Caki2 (cell line): ENCODE measurements around the gene ZNF407. TPM values are rescaled to one million over a fixed set of nuclear protein-coding genes. Genes with fewer than 3 reads are reported as not detected.

Experiments
- DNase-seq: peaks from one replicate; pipeline ENCODE4 v3.0.0-alpha.2; 2015; ENCODE audit warnings: low read depth
- in situ Hi-C: cut with HindIII; loops from 2 replicates; pipeline ENCODE4 v1.10.0; 2016; ENCODE audit warnings: low sequenced_read_pairs, low pct_unique_long_range_greater_than_20kb, mixed read lengths
- total RNA-seq: library from RNA; depleted of rRNA; stranded (reverse); fragments of >200 nt; shearing (Covaris generic); gene quantifications from 2 replicates; pipeline ENCODE4 v1.2.3, GENCODE V29; 2014; ENCODE audit warnings: low replicate concordance

Gene ZNF407
- total RNA-seq, 1 experiment from 2014 or later: 1.3 TPM

- no peak for DNase-seq
- in situ Hi-C loops: no loop called here
These were observed 418.5 kb downstream of the ZNF407 start for GRCh38 chr18:75016025-75016717.

DNA sequence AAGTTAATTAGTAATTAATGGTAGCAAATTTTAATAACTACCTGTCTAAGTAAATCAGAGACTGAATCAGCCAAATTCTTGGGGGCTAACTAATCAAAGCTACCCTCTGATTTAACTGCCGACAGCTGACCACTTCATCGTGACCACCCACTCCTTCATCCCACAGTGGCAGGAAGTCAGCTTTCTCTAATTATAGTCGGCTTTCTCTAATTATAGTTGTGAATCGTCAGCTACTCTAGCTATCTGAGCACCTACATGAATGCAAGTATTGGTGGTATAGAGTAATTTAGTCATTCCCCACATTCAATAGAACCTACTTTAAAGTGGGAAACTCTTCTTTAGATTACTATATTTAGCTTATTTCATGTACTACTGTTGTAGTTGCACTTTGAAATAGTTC, 425.8 kb downstream of the ZNF407 start:
- DNase-seq: no peak
- in situ Hi-C loops: no loop called here

GRCh38 chr18:75024871-75025270, 427.2 kb downstream of the ZNF407 start:
- DNase-seq: no peak
- in situ Hi-C loops: no loop called here

GRCh38 chr18:75025573-75025972, 427.9 kb downstream of the ZNF407 start:
- DNase-seq: no peak
- in situ Hi-C loops: no loop called here

DNA sequence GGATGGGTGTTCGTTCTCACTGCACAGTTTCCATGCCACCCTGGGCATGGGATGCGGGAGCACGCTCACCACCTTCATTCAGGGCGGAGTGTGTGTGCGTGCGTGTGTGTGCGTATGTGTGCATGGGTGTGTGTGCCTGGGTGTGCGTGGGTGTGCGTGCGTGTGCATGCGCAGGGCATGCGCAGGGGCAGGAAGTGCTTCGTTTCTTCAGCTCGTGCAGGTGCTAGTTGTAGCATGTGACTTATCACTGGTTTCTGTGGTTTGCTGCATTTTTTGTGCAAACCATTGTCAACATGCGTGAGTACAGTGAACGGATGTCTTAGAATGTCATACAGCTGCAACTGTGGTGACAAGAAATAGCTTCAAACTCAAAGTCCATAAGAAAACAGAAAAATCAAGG, 431.8 kb downstream of the ZNF407 start:
- DNase-seq: no peak

GRCh38 chr18:75031717-75032317, 434.1 kb downstream of the ZNF407 start:
- in situ Hi-C loops: no loop called here
- DNase-seq: no peak

More for the DNA sequence above, 431.8 kb downstream of the ZNF407 start:
- in situ Hi-C loops: no loop called here

- DNase-seq: no peak
- in situ Hi-C loops: no loop called here
These were observed 435.8 kb downstream of the ZNF407 start for GRCh38 chr18:75033516-75033915.

DNA sequence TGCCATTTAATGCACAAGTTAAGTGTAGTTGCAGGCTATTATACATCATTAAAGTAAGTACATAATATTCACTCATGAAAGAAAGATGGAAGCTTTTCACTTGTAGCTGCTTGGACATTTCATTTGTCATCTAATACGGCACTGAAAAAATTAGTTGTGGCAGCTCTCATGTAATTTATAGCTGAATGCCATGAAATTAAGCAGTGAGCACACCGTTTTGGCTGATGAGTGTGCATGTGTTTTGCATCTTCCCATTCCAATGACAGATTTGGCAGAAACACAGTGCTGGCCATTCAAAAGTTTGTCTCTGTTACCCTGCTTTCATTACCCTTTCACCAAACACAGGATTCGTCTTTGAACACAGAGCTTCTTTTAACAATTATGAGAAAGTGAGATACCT, 437.3 kb downstream of the ZNF407 start:
- DNase-seq: no peak
- in situ Hi-C loops: no loop called here

DNA sequence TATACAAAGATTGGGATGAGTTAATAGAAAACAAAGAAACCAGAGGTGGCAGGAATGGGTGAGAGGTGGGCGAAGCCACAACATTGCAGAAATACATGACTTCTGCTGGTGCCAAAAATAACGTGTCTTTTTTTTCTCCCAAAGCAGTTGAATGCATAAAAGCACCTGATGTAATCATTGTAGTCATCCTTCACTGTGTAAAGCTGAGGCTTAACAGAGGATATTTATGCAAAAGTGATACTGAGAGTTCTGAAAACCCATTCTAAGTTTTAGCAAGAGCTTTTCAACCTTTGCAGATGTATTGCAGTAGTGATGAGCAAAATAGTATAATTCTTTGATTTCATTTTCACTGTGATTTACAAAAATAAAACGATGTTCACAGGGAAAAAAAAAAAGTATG, 438.3 kb downstream of the ZNF407 start:
- in situ Hi-C loops: no loop called here
- no peak for DNase-seq

- in situ Hi-C loops: no loop called here
- DNase-seq: no peak
These were observed 439.4 kb downstream of the ZNF407 start for GRCh38 chr18:75036917-75037688.

DNA sequence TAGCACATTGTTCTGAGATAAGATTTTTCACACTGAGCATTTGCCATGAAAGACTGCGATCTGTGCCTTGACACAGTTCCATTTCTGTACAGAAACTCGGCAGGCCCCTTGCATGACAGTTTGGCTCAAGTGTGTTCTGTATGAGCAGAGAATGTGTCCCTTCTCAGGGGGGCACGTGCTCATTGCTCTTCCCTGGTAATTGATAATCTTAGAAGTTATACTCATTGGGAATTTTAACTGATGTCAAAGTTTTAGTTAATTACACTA, 440.0 kb downstream of the ZNF407 start:
- in situ Hi-C loops: no loop called here
- DNase-seq: no peak

- no peak for DNase-seq
- in situ Hi-C loops: no loop called here
These were observed 443.9 kb downstream of the ZNF407 start for GRCh38 chr18:75041586-75041985.

- in situ Hi-C loops: no loop called here
- no peak for DNase-seq
These were observed 445.8 kb downstream of the ZNF407 start for GRCh38 chr18:75043478-75043877.

- in situ Hi-C loops: no loop called here
- no peak for DNase-seq
These were observed 446.6 kb downstream of the ZNF407 start for GRCh38 chr18:75044296-75044695.

DNA sequence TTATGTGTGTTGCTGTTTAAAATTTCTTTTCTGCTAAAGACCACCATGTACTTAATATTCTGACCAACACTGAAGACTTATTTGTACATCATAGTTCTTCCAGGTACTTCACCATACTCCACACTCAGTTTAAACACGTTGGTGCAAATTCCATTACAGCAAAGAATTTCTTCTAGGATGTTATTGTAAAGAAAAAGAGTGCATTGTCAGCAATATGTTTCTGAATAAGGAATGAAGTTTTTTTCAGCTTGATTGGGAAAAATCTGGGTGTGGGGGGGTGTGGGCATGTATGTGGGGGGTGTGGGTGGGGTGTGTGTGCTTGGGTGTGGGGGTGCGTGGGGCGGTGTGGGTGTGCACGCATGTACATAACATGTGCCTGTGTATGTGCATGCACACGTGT, 447.1 kb downstream of the ZNF407 start:
- in situ Hi-C loops: no loop called here
- DNase-seq: no peak

DNA sequence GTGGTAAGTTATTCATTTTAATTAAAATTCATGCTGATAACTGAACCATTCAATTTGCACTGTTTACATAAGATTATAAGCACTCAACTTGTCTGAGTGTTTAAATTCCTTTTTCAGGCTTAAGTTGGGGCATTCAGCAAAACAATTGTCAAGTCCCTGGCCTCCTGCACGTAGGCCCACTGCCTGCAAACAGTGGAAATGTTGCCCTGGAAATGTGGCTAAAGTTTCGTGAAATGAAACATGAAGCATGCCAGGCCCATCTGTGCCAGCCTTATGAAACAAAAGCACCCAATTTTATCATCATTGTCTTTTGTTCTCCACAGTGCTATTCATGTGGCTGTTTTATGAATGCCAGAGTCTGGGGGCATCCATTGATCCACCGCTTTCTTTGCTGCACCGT, 447.6 kb downstream of the ZNF407 start:
- in situ Hi-C loops: no loop called here
- no peak for DNase-seq

DNA sequence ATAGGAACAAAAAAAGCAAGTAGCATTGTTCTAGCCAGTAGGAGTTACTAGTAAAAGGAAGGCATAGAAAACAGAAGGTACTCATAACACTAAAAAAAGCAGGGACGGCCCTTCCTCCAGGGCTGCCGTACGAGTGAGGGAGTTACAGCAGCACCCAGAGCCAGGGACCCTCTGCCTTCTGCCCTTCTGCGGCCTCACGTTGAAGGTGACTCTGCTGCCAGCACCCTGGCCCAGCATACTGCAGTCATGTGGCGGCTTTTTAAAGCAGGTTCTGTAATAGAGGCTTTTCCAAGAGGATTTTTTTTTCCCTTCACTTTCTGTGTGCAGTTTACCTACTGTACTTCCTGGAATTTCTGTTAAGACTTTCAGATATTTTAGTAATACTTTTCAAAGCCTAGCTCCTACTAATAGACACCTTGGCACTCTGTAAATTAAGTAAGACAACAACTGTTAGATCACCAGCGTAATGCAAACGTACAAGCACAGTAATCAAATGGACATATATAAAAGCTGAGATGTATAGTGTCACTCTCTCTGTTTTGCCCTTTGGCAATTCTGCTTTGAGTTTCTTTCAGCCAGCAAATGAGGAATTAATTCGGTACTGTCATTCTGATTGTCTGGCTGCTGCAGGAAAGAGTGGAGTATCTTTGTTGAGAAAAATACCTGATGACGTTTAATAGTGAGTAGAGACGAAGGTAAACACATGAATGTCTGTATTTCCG, 449.7 kb downstream of the ZNF407 start:
- in situ Hi-C loops: no loop called here
- no peak for DNase-seq

GRCh38 chr18:75048776-75049454, 451.2 kb downstream of the ZNF407 start:
- no peak for DNase-seq
- in situ Hi-C loops: no loop called here

GRCh38 chr18:75049455-75049789, 451.8 kb downstream of the ZNF407 start:
- DNase-seq: no peak
- in situ Hi-C loops: no loop called here
